GM18499 (cell line): ENCODE measurements around the gene ETAA1.

ENCODE experiments used
- ATAC-seq: cut with Tn5 transposase; IDR thresholded peaks from one replicate; pipeline ENCODE4 v1.9.1; 2021; ENCODE audit warnings: moderate number of reproducible peaks; ENCODE audit not compliant: insufficient read depth, unreplicated experiment

The ETAA1 gene

DNA sequence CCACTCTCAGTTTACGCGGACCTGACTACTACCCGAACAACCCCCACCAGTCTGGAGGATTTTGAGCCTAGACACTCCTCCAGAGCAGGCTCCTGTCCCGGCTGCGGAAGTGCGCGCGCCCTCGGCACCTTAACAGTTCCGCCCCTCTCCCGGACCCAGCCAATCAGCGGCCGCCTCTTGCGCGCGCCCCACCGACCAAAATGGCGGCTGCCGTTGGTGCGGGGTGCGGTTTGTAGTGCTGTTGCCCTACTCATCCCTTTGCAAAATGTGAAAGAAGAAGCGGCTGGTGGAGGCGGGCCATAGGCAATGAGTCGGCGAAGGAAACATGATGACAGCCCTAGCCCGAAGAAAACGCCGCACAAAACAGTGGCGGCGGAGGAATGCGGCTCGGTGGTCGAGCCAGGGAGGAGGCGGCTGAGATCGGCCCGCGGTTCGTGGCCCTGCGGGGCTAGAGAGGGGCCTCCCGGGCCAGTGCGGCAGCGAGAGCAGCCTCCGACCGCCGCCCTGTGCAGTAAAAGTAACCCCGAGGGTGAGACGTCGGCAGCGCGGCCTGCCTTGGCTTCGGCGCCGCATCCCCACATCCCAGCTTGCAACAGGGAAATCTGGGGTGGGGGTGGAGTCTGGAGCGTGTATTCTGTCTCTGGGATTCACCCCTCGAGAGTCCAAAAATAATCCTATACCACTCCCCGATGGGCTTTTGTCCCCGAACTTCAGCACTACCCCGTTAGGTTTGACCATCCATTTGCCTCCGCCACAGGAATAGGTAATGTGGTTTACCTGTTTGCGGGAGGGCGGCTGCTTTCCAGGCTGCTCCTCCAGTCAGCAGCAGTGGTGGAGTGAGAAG is at the start of gene ETAA1:
ETAA1 (plus strand) TSS at position 191 of the 844 bp plus-strand sequence; CDS start at position 307, 116 bp downstream.
- peak; percentile 90 for ATAC-seq

DNA sequence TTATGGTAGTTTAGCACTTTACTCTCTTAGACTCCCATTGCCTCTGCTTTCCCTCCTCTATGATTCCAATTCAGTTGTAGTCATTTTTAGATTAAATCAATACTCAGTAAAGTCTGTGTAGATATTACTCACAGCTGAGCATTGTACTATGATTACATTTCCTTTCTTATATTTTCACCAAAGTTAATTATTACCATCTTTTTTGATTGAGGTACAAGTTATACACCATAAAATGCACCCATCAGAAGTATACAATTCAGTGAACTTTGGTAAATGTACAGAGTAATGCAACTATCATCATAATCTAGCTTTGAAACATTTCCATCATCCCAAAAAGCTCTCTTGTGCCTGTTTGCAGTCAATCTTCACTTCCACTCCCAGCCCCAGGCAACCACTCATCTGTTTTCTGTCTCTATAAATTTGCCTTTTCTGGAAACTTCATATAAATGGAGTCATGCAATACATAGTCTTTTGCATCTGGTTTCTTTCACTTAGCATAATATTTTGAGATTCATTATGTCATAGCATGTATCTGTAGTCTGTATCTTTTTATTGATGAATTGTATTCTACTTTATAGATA is 30.2 kb upstream of the ETAA1 start:
- ATAC-seq: no peak

DNA sequence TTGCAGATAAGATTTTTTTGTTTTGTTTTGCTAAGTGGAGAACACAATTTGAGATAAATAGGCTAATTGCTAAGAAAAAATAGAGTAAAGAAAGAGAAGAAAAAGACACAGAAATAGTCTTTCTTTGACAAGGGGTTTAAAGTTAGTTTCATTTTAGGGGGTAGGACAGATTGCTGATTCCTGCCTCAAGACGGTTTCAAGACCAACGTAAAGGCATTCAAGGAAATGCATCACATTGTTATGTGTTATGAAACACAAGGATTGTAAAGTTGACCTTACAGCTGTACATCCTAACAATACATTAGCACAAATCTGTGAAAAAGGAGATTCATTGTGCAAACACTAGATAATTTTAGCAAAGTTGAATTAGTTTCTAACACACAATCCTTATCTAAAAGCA is 22.7 kb upstream of the ETAA1 start:
- ATAC-seq: no peak

DNA sequence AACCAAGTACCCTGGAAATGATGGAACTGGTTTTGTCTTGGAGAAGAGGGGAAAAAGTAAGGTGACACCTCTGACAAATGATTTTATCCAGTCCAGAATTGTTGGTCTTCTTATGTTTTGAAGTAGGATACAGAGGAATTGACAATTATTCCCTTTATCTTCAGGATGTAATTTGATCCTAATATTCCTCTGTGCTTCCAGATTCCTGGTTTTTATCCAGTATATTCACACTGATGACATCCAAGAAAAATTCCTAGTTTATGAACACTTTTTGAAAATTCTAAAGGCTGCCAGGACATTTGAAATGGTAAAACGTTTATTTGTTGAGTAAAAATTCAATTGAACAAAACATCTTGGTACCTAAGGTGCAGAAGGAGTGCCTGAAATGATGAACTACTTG is 22.2 kb upstream of the ETAA1 start:
- ATAC-seq: no peak

DNA sequence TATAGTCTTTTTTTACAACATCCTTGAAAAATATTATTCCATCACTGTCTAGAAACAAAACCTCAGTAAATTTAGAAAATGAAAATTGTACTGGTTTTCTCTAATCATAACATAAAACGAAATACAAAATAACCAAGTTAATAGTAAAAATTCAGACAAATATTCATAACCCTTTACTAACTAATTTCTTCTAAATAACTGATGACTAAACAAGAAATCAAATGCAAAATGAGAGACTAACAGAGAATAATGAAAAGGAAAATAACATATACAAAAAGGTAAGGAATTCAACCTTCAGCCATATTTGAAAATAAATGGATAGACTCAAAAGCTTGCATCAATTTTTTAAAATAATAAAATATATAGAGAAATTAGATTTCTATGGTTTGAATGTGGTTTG is 18.6 kb upstream of the ETAA1 start:
- no peak for ATAC-seq

DNA sequence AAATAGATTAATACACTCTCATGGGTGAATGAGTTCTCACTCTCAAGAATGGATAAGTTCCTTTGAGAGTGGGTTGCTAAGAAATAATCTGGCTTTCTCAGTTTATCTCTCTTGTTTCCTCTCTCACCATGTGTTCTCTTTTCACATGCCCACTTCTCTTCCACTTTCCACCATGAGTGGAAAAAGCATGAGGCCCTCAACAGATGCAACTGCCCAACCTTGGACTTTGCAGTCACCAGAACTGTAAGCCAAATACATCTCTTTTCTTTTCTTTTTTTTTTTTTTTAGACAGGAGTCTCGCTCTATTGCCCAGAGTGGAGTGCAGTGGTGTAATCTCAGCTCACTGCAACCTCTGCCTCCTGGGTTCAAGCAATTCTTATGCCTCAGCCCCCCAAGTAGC is 18.1 kb upstream of the ETAA1 start:
- no peak for ATAC-seq

DNA sequence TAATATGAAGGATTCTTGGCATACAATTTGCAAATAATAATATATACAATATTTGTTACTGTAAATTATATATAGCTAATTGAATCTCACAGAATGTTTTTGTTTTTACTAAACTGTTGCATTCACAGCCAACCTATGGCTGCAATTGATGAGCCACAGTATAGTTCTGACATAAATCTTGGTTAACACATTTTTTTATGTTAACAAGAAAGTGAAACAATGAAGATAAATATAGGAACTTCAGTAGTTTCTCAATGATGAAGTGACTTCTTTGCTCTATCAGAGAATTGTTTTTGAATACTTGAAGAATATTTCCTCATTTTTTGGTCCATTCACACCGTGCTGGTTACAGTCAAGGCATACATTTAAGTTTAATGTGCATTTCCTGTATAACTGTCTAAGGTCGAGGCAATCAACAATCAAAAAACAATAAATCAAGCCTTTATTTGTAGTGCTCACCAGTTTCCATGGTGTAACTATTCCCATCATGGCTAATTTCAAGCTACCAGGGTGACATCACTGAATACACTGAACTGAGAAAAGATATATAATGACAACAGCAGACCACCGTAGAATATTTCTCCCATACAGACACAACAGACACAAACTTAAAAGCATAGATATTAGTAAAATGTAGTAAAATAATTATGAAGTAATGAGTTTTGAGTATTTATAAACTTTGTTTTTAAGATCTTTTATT is 12.9 kb upstream of the ETAA1 start:
- no peak for ATAC-seq

DNA sequence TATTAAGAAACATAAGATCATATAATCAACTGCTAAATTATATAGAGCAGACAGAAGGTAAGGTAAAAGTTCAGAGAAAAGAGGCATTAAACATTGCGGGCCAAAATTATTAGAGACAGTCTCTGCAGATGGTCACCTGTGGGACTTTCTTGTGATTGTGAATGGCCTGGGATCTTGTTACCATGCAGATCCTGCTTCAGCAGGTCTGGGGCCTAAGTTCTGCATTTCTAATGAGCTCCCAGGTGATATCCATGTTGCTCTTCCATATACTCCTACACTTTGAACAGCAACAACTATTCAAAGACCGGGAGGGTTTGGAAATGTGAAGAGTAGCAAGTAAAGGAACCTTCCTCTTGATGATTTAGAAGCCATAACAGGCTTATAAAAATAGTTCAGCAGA is 8.5 kb upstream of the ETAA1 start:
- ATAC-seq: no peak

DNA sequence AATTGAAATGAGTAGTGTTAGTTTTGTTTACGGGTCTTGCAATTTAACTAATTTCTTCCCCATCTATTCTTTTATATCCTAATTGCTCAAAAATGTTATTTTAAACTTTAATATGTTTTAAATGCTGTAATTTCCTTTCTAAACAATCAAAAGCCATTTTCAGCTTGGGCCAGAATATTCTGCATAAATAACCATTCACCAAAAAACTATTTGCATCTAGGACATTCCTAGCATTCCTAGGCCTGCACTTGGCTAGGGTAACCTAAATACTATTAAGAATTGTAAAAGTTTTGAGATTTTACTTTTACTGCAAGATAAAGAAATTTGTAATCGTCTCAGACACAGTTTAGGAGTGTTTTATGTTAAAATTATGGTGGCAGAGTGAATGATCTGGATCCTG is 7.8 kb upstream of the ETAA1 start:
- ATAC-seq: no peak

DNA sequence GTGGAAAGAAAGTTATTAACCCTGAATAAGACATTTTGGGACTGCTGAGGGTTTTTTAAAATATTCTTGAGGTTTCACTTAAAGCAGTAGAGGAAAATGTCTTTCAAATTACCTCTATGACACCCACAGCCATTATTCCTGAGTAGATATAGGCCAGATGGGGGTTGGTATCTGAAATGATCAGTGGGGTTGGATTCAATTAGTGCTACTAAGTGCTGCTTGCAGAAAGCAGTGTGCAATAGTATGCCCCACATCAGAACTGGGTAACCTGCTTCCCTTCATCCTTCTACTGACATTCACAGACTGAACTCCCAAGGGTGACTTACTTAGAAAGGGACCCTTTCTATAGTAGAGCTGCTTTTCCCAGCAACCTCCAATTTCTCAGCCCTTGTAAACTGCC is 7.3 kb upstream of the ETAA1 start:
- ATAC-seq: no peak

DNA sequence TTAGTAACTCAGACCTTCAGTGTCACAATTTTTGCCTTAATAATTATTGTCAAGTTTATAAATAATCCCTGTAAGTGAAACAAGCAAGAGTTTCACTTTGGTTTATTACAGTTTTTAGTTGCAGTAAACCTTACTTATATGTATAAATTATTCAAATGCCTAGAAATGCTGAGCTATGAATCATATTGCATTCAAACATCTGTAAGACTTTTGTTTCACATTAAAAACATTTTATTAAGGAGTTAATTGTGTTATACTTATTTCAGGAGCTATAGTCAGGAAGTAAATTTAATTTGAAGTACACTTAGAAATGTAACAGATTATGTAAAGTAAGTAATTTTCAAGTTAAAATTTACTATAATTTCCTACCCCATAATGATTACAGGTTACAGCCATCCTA is 3.9 kb upstream of the ETAA1 start:
- no peak for ATAC-seq

DNA sequence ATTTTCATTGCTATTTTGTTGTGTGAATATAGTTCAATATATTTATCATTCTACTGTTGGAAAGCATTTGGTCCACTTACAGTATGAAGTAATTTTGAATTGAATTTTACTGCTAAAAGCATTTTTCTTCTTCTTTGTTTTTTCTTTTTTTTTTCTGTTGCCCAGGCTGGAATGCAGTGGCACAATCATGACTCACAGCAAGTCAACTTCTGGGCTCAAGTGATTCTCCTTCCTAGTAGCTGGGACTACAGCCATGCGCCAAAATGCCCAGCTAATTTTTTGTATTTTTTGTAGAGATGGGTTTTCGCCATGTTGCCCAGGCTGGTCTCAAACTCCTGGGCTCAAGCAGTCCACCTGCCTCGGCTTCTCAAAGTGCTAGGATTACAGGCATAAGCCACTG is 2.4 kb upstream of the ETAA1 start:
- no peak for ATAC-seq

DNA sequence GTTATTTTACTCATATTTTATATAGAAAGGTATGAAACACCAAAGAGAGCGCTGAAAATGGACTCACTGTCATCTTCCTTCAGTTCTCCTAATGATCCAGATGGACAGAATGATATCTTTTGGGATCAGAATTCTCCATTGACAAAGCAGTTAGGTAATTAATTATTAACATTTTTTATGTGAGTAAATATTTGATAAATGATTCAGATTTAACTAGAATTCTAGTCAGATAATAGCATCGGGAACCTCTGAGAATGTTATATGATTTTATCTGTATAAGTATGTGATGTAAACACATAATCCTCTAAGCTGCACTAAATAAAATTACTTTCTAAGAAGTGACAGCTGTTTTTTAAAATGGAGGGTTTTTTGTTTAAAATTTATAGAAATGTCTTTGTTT is 2.0 kb downstream of the ETAA1 start:
- no peak for ATAC-seq

DNA sequence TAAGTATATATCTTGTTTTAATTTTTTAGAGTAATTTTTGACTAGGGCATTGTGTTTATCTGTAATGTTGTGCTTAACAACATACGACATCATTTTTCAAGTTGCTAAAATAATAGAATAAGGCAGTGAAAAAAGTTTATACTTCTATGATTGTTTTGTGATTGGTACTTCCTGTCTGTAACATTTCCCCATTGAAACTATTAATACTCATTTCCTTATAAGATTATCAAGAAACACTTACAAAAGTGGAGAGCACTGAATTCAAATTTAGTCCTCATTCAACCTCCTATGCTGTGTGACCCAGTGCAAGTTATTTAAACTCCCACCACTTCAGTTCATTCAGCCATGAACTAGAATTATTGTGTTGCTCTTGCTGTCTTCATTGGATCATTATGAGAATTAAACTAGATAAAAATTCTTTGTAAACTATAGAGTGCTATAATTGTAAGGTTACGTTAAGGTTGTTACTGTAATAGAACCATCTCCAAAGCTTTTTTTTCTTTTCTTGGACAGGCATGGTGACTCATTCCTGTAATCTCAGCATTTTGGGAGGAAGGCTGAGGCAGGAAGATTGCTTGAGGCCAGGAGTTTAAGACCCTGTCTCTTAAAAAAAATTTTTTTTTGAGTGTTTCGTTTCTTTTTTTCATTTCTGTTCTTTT is 2.8 kb downstream of the ETAA1 start:
- no peak for ATAC-seq

DNA sequence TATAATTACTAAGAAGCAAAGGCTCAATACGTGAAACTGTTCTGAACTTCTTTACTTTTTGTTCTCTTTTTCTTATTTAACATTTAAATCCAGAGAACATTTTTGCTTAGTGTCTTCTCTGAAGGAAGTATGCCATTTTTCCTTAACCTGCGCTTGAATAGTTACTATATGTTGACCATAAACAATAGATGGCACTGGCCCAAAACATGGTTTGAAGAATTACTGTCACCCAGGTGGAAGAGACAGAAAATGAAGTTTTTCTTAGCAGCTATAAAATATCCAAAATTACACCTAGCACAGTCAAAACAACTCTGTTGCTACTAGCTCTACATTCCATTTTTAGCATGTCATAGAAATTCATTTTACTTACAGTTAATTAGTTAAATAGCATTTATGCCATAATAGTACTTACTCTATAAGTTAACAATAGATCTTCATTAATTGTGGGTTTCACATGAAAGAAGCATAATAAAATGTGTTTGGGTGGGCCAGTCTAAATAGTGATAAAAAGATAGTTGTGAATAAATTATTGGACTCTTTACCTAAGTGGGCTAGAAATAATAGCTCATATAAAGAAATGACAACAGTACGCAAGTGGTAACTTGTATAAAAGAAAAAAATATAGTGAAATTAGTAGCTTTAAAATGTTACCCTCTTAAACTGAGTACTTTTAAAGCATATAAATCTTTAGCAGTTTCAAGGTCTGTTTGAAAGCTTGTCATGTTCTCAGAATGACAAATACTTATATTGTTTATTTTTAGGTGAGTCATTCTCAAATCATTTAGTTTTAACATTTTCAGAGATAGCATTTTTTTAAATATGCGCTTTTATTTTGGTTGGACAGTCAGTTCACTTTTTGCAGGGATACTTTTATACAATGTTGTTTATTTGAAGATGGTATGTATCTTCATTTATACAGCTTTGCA is 3.7 kb downstream of the ETAA1 start:
- no peak for ATAC-seq

DNA sequence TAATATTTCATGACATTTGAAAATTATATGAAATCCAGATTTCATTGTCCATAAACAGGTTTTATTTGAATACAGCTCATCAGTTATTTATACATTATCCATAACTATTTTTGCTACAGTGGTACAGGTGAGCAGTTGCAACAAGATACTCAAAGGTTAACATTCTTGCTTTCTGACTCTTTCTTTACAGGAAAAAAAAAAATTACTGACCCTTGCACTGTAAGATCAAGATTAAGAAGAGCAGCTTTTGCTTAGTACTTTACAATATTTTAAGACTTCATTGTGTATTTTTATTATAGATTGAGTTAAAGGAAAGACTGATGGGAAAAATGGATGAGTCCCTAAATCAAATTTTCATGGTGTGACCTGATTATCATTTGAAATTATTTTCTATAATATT is 11.2 kb downstream of the ETAA1 start:
- ATAC-seq: no peak

DNA sequence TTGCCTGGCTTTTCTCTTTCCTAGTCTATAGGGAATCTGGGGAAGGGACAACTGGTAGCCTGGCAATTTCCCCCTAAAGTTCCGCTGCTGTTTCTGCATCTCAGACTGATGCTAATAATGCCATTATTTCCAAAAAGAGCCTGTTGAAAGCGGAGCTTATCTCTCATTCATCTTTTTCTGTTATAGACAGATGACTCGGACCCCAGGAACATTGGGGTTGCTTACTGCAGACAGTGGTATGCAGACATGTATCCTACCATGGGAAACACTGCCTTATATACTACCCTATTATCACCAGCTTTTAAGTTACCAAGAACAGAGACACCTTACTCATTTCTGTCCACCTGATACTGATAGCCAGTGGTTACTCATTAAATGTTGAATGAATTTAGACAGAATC is 15.3 kb downstream of the ETAA1 start:
- ATAC-seq: no peak

DNA sequence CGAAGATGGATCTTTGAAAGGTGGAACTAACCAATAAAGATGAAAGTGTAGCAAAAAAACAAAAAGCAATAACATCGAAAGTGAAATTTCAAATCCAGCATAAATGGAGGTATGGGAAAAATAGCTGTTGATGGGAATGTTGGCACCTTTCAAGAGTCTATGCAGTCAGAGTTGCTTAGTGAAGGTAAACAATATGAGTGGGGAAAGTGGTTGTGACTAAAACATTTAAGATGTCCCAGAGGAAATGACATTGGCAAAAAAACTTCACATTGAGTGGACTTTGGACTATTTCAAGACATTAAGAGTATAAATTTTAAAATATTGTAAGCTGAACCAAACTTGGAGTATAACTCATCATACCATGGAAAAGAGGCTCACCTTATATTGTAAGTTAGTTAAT is 17.7 kb downstream of the ETAA1 start:
- ATAC-seq: no peak

DNA sequence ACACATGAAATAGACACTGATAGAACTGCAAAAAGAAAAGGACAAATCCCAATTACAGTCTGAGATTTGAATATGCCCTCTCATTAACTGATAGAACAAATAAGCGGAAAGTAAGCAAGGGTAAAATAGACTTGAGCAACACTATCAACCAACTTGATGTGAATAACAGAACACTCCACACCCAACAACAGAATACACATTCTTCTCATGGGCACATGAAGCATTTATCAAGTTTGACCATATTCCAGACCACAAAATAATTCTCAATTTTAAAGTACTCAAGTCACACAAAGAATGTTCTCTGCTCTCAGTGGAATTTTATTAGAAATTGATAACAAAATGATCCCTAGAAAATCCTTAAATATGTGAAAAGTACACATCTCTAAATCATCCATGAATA is 19.0 kb downstream of the ETAA1 start:
- ATAC-seq: no peak

DNA sequence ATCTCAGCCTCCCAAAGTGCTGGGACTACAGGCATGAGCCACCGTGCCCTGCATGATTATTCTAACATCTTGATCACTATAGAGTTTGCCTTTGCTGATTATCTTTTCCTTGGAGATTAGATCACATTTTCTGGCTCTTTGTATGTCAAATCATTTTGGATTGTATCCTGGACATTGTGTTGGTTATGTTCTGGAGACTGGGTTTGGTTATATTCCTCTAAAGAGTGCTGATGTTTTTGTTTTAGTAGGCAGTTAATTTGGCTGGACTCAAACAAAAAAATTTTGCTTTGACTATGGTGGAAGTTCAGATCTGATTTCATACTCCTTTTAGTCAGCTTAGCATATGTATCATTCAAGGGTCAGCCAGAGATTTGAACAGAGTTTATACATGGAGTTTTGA is 26.4 kb downstream of the ETAA1 start:
- no peak for ATAC-seq
